ENCODE measurements around the gene FHOD3.

The FHOD3 gene

GRCh38 chr18:36729197-36729596 lies 431.7 kb downstream of the FHOD3 start:
- Histone ChIP-seq H4K20me1 (ENCODE audit: insufficient read depth, low read length, poor library complexity, severe bottlenecking) (no peaks in the 10 kb centered on the region), H2AFZ (ENCODE audit: low read length) (no peak overlapping the region), H3K27me3 (ENCODE audit: insufficient read depth, low read length, poor library complexity, severe bottlenecking) (no peaks in the 10 kb centered on the region), H3K9me2 (replicated peaks; ENCODE audit: low read depth, low read length) (no peaks in the 10 kb centered on the region), H3K9ac (ENCODE audit: low read depth, low read length, poor library complexity, severe bottlenecking) (no peak overlapping the region), H3K4me1 (ENCODE audit: insufficient read depth, low read length, poor library complexity, severe bottlenecking) (peaks cover 8% of the 10 kb centered on the region), H3K9me3 (ENCODE audit: insufficient read depth, low read depth, low read length) (no peaks in the 10 kb centered on the region; the same call in 1 of the 2 replicates), H3F3A (ENCODE audit: low read depth) (no peaks in the 10 kb centered on the region), H3K79me2 (ENCODE audit: insufficient read depth, low read length) (no peaks in the 10 kb centered on the region), H3K4me3 (ENCODE audit: low read length, poor library complexity, severe bottlenecking) (no peak overlapping the region), H3K36me3 (ENCODE audit: insufficient read depth, low read length) (no peaks in the 10 kb centered on the region), H3K4me2 (ENCODE audit: low read depth, low read length, poor library complexity, severe bottlenecking) (no peak overlapping the region)
- TF ChIP-seq CTCF (conservative IDR thresholded peaks at IDR 0.05; ENCODE audit: low read length) = no peak
- no peak for TF ChIP-seq EZH2phosphoT487 (IDR thresholded peaks at IDR 0.05; ENCODE audit: borderline replicate concordance)

- no peaks in the 10 kb centered on the region for H3K79me2 ChIP-seq (ENCODE audit: insufficient read depth, low read length)
- no peaks in the 10 kb centered on the region for H4K20me1 ChIP-seq (ENCODE audit: insufficient read depth, low read length, poor library complexity, severe bottlenecking)
- no peaks in the 10 kb centered on the region for H3F3A ChIP-seq (ENCODE audit: low read depth)
- H3K4me1 ChIP-seq (ENCODE audit: insufficient read depth, low read length, poor library complexity, severe bottlenecking) = peaks cover 8% of the 10 kb centered on the region
- H3K4me2 ChIP-seq (ENCODE audit: low read depth, low read length, poor library complexity, severe bottlenecking) = no peak overlapping the region
- H3K9me2 ChIP-seq (replicated peaks; ENCODE audit: low read depth, low read length) = no peaks in the 10 kb centered on the region
- no peaks in the 10 kb centered on the region; the same call in 1 of the 2 replicates for H3K9me3 ChIP-seq (ENCODE audit: insufficient read depth, low read depth, low read length)
- no peak overlapping the region for H3K9ac ChIP-seq (ENCODE audit: low read depth, low read length, poor library complexity, severe bottlenecking)
- no peaks in the 10 kb centered on the region for H3K36me3 ChIP-seq (ENCODE audit: insufficient read depth, low read length)
- no peak overlapping the region for H3K4me3 ChIP-seq (ENCODE audit: low read length, poor library complexity, severe bottlenecking)
- no peaks in the 10 kb centered on the region for H3K27me3 ChIP-seq (ENCODE audit: insufficient read depth, low read length, poor library complexity, severe bottlenecking)
- no peak overlapping the region for H2AFZ ChIP-seq (ENCODE audit: low read length)
- TF ChIP-seq CTCF (conservative IDR thresholded peaks at IDR 0.05; ENCODE audit: low read length) (no peak), EZH2phosphoT487 (IDR thresholded peaks at IDR 0.05; ENCODE audit: borderline replicate concordance) (no peak)
Observed at GRCh38 chr18:36732264-36732663, 434.8 kb downstream of the FHOD3 start.

GRCh38 chr18:36733150-36733549 lies 435.6 kb downstream of the FHOD3 start:
- Histone ChIP-seq H3K9ac (ENCODE audit: low read depth, low read length, poor library complexity, severe bottlenecking) (no peak overlapping the region), H3K36me3 (ENCODE audit: insufficient read depth, low read length) (no peaks in the 10 kb centered on the region), H3K4me3 (ENCODE audit: low read length, poor library complexity, severe bottlenecking) (no peak overlapping the region), H3K9me2 (replicated peaks; ENCODE audit: low read depth, low read length) (no peaks in the 10 kb centered on the region), H3K4me2 (ENCODE audit: low read depth, low read length, poor library complexity, severe bottlenecking) (no peak overlapping the region), H3K27me3 (ENCODE audit: insufficient read depth, low read length, poor library complexity, severe bottlenecking) (no peaks in the 10 kb centered on the region), H3K4me1 (ENCODE audit: insufficient read depth, low read length, poor library complexity, severe bottlenecking) (peaks cover 8% of the 10 kb centered on the region), H2AFZ (ENCODE audit: low read length) (no peak overlapping the region), H4K20me1 (ENCODE audit: insufficient read depth, low read length, poor library complexity, severe bottlenecking) (no peaks in the 10 kb centered on the region), H3K9me3 (ENCODE audit: insufficient read depth, low read depth, low read length) (no peaks in the 10 kb centered on the region; the same call in 1 of the 2 replicates), H3K79me2 (ENCODE audit: insufficient read depth, low read length) (no peaks in the 10 kb centered on the region), H3F3A (ENCODE audit: low read depth) (no peaks in the 10 kb centered on the region)
- TF ChIP-seq CTCF (conservative IDR thresholded peaks at IDR 0.05; ENCODE audit: low read length) (no peak; the same call in 1 of the 2 replicates), EZH2phosphoT487 (IDR thresholded peaks at IDR 0.05; ENCODE audit: borderline replicate concordance) (no peak)
